Gastrocnemius medialis (tissue), 4 donors: ENCODE measurements around the gene LYST. TPM values are rescaled to one million over a fixed set of nuclear protein-coding genes. Genes with fewer than 3 reads are reported as not detected.

Source experiments
- ATAC-seq, 2 donors: fragments of 150-250 bp; one replicate each; pipeline ENCODE4 v1.9.1; 2016
- DNase-seq, 2 donors: peaks; one replicate each; pipeline ENCODE4 v3.0.0-alpha.2; 2019
- H3K27ac ChIP-seq, 4 donors: fragments of 200-600 bp; sonication (generic); 1 replicate in 1 of 4; 2 replicates in 3 of 4; pipeline ENCODE4 v1.5.1; 2016 to 2018; ENCODE audit warnings: mild to moderate bottlenecking in 2 of 4, moderate library complexity in 1 of 4
- H3K27me3 ChIP-seq, 3 donors: fragments of 200-600 bp; sonication (generic) in 2 of 3; 1 replicate in 1 of 3; 2 replicates in 2 of 3; pipeline versions ENCODE4 v1.5.1 to v1.6.0; 2016 to 2019; ENCODE audit warnings: mild to moderate bottlenecking in 1 of 3, moderate library complexity in 1 of 3
- H3K36me3 ChIP-seq, 2 donors: fragments of 200-600 bp; sonication (generic) in 1 of 2; one replicate each; pipeline ENCODE4 v1.5.1; 2017 to 2018
- H3K4me1 ChIP-seq, 2 donors: fragments of 200-600 bp; sonication (generic) in 1 of 2; one replicate each; pipeline ENCODE4 v1.5.1; 2016 to 2017; ENCODE audit warnings: mild to moderate bottlenecking in 2 of 2
- H3K4me3 ChIP-seq, 4 donors: fragments of 200-600 bp; sonication (generic) in 3 of 4; 1 replicate in 1 of 4; 2 replicates in 3 of 4; pipeline ENCODE4 v1.5.1; 2016 to 2019; ENCODE audit warnings: mild to moderate bottlenecking in 2 of 4
- H3K9me3 ChIP-seq, 3 donors: fragments of 200-600 bp; sonication (generic) in 2 of 3; 1 replicate in 1 of 3; 2 replicates in 2 of 3; pipeline ENCODE4 v1.5.1; 2016 to 2019
- CTCF ChIP-seq, 5 experiments: fragments of 450-650 bp in 3 of 5; fragments of 200-600 bp in 2 of 5; sonication (generic) in 2 of 5; IDR thresholded peaks in 4 of 5; conservative IDR thresholded peaks in 1 of 5; 1 replicate in 4 of 5; 2 replicates in 1 of 5; pipeline ENCODE4 v1.5.1; 2016 to 2019; ENCODE audit warnings: antibody characterized with exemption in 5 of 5, mild to moderate bottlenecking in 3 of 5, moderate library complexity in 3 of 5
- POLR2A ChIP-seq, 2 donors: fragments of 450-650 bp; IDR thresholded peaks; one replicate each; pipeline ENCODE4 v1.6.1; 2017; ENCODE audit warnings: antibody characterized with exemption in 2 of 2, mild to moderate bottlenecking in 2 of 2, moderate library complexity in 2 of 2
- in situ Hi-C, 4 donors: fragments of 200-750 bp; cut with MboI; loops; one replicate each; pipeline versions ENCODE4 v1.15.0 to v1.8.0; 2017; ENCODE audit warnings: low sequenced_read_pairs in 4 of 4
- intact Hi-C: fragments of 100-400 bp; cut with DNase I; formaldehyde crosslinking; loops from one replicate; pipeline ENCODE4 v1.15.1; 2023; ENCODE audit warnings: low total_unique reads
- total RNA-seq, 4 donors: library from RNA; depleted of rRNA; stranded (reverse); fragments of >200 nt; gene quantifications; one replicate each; pipeline versions ENCODE4 v1.1.0 to v1.2.3, GENCODE V29; 2016

Gene LYST
- total RNA-seq, 4 donors from 2014 or later, result 6.6 to 21.9 (median 10.7) TPM

GRCh38 chr1:235866913-235867845, 473 bp upstream of the LYST start:
- TF ChIP-seq POLR2A (IDR thresholded peaks at IDR 0.05) (peak; percentile 52 to 65), CTCF (IDR thresholded peaks at IDR 0.05 in 4 of 5, conservative IDR thresholded peaks at IDR 0.05 in 1 of 5) (no peak)
- ATAC-seq, result peak; percentile 93 to 94
- in situ Hi-C loops (no loop called here), intact Hi-C loops (loop anchor here (2.0 to 10.0 kb wide), 2 partner anchors 104 to 418 kb away; partner anchors contain the start of gene ERO1B)
- peaks cover 14 to 19% of the 10 kb centered on the region in 2 donors for H3K4me1 ChIP-seq
- no peaks in the 10 kb centered on the region for H3K27me3 ChIP-seq
- H3K36me3 ChIP-seq, result no peaks in the 10 kb centered on the region
- DNase-seq, result peak; percentile 92 to 93
- H3K27ac ChIP-seq, result peak overlapping the region; percentile 84 to 95 (median 92)
- H3K4me3 ChIP-seq, result peak overlapping the region; percentile 78 to 98 (median 86)
- no peaks in the 10 kb centered on the region for H3K9me3 ChIP-seq

- ATAC-seq, result no peak
- H3K4me1 ChIP-seq, result peaks cover 14 to 19% of the 10 kb centered on the region in 2 donors
- H3K4me3 ChIP-seq, result peak overlapping the region; percentile 78 to 98 (median 86)
- H3K27me3 ChIP-seq, result no peaks in the 10 kb centered on the region
- TF ChIP-seq CTCF (IDR thresholded peaks at IDR 0.05 in 4 of 5, conservative IDR thresholded peaks at IDR 0.05 in 1 of 5) (no peak), POLR2A (IDR thresholded peaks at IDR 0.05) (no peak)
- no peak for DNase-seq
- no peaks in the 10 kb centered on the region for H3K36me3 ChIP-seq
- peak overlapping the region; percentile 84 to 95 (median 92) for H3K27ac ChIP-seq
- intact Hi-C loops (loop anchor here (2.0 to 10.0 kb wide), 2 partner anchors 105 to 419 kb away; partner anchors contain the start of gene ERO1B), in situ Hi-C loops (no loop called here)
- H3K9me3 ChIP-seq, result no peaks in the 10 kb centered on the region
These were observed 1.0 kb downstream of the LYST start for GRCh38 chr1:235865565-235866204.

GRCh38 chr1:235864931-235865525, 1.7 kb downstream of the LYST start:
- intact Hi-C loops, result loop anchor here (5.0 to 10.0 kb wide), 2 partner anchors 348 to 420 kb away; partner anchors contain the start of gene ERO1B
- H3K27me3 ChIP-seq, result no peaks in the 10 kb centered on the region
- TF ChIP-seq CTCF (IDR thresholded peaks at IDR 0.05 in 4 of 5, conservative IDR thresholded peaks at IDR 0.05 in 1 of 5), result no peak
- no peak for TF ChIP-seq POLR2A (IDR thresholded peaks at IDR 0.05)
- H3K4me3 ChIP-seq, result peak overlapping the region in 1 of 4 donors; percentile 85
- H3K36me3 ChIP-seq, result no peaks in the 10 kb centered on the region
- H3K9me3 ChIP-seq, result no peaks in the 10 kb centered on the region
- in situ Hi-C loops, result no loop called here
- peak overlapping the region in 1 of 4 donors; percentile 84 for H3K27ac ChIP-seq
- DNase-seq (no peak), ATAC-seq (no peak)
- H3K4me1 ChIP-seq, result peaks cover 14 to 19% of the 10 kb centered on the region in 2 donors

- Histone ChIP-seq H3K27me3 (no peaks in the 10 kb centered on the region), H3K4me1 (peaks cover 14 to 19% of the 10 kb centered on the region in 2 donors), H3K4me3 (no peak overlapping the region), H3K36me3 (no peaks in the 10 kb centered on the region), H3K27ac (no peak overlapping the region), H3K9me3 (no peaks in the 10 kb centered on the region)
- in situ Hi-C loops, result no loop called here
- TF ChIP-seq POLR2A (IDR thresholded peaks at IDR 0.05) (no peak), CTCF (IDR thresholded peaks at IDR 0.05 in 4 of 5, conservative IDR thresholded peaks at IDR 0.05 in 1 of 5) (no peak)
- ATAC-seq (no peak), DNase-seq (no peak)
- intact Hi-C loops, result loop anchor here (5.0 to 10.0 kb wide), 2 partner anchors 347 to 420 kb away; partner anchors contain the start of gene ERO1B
These were observed 2.2 kb downstream of the LYST start for GRCh38 chr1:235864469-235864868.
